Heart left ventricle (tissue), 16 donors: ENCODE measurements around the gene NCOA6. TPM values are rescaled to one million over a fixed set of nuclear protein-coding genes. Genes with fewer than 3 reads are reported as not detected.

Source experiments
- ATAC-seq, 4 donors: fragments of 200-7000 bp; cut with Tn5 transposase; one replicate each; pipeline ENCODE4 v1.9.1; 2020 to 2022; ENCODE audit warnings: moderate library complexity in 4 of 4, mild to moderate bottlenecking in 3 of 4, moderate number of reproducible peaks in 1 of 4
- DNase-seq, 5 donors: peaks; one replicate each; pipeline ENCODE4 v3.0.0-alpha.2; 2020
- H3K27ac ChIP-seq, 12 donors: fragments of 200-600 bp; sonication (generic) in 4 of 12; one replicate each; pipeline versions ENCODE4 v1.5.0 to v1.8.0; 2016 to 2022; ENCODE audit warnings: mild to moderate bottlenecking in 2 of 12
- H3K27me3 ChIP-seq, 9 donors: fragments of 200-600 bp; sonication (generic) in 2 of 9; one replicate each; pipeline versions ENCODE4 v1.5.1 to v1.8.0; 2016 to 2022; ENCODE audit warnings: mild to moderate bottlenecking in 3 of 9
- H3K36me3 ChIP-seq, 9 donors: fragments of 200-600 bp; sonication (generic) in 2 of 9; one replicate each; pipeline versions ENCODE4 v1.5.0 to v1.8.0; 2018 to 2022; ENCODE audit warnings: mild to moderate bottlenecking in 2 of 9
- H3K4me1 ChIP-seq, 12 donors: fragments of 200-600 bp; sonication (generic) in 4 of 12; one replicate each; pipeline versions ENCODE4 v1.5.0 to v1.8.0; 2016 to 2022; ENCODE audit warnings: mild to moderate bottlenecking in 3 of 12
- H3K4me3 ChIP-seq, 12 donors: fragments of 200-600 bp; sonication (generic) in 4 of 12; one replicate each; pipeline versions ENCODE4 v1.5.0 to v1.8.0; 2017 to 2022; ENCODE audit warnings: mild to moderate bottlenecking in 9 of 12, moderate library complexity in 4 of 12
- H3K9me3 ChIP-seq, 12 donors: fragments of 200-600 bp; sonication (generic) in 4 of 12; one replicate each; pipeline versions ENCODE4 v1.5.0 to v1.8.0; 2016 to 2022; ENCODE audit warnings: mild to moderate bottlenecking in 1 of 12
- CTCF ChIP-seq, 12 donors: fragments of 200-600 bp; sonication (generic) in 4 of 12; IDR thresholded peaks; one replicate each; pipeline versions ENCODE4 v1.5.0 to v1.8.0; 2018 to 2022; ENCODE audit warnings: antibody characterized with exemption in 12 of 12, mild to moderate bottlenecking in 5 of 12
- POLR2A ChIP-seq, 2 donors: fragments of 450-650 bp; IDR thresholded peaks; one replicate each; pipeline ENCODE4 v1.6.1; 2017; ENCODE audit warnings: antibody characterized with exemption in 2 of 2, mild to moderate bottlenecking in 2 of 2, moderate library complexity in 2 of 2
- WGBS, 4 donors: extraction: QIAGEN DNeasy Blood & Tissue Kit in 2 of 4; methylation state at CpG; one replicate each; pipeline versions ENCODE4 v1.1.5 to v1.1.7; 2013 to 2018; 5-methylcytosine and 5-hydroxymethylcytosine counted together
- intact Hi-C, 10 donors: fragments of 100-400 bp; cut with DNase I; formaldehyde crosslinking; loops; one replicate each; pipeline versions ENCODE4 v1.11.1 to v1.14.2; 2022
- polyA plus RNA-seq, 2 donors: library from polyadenylated mRNA; stranded (reverse); fragments of 200-250 nt; gene quantifications; one replicate each; pipeline ENCODE4 v1.2.3, GENCODE V29; 2013
- total RNA-seq, 9 donors: library from RNA; depleted of rRNA in 2 of 9; stranded (reverse); fragments of >200 nt in 2 of 9; fragmentation: NEBNext Ultra II Directional in 3 of 9; extraction: Animal tissue kit (Norgen Biotek cat#: 25700) in 3 of 9; gene quantifications; one replicate each; pipeline versions ENCODE4 v1.1.0 to v1.2.4, GENCODE V29; 2016 to 2023
- donor health status: ischemic (EF 13 %, LVEDD 7.1; RV severe dilation, severe dysfunction).
- donor health status: healthy with polysubstance abuse.
- donor health status: DM: no; HTN: yes; CAD: no.
- donor health status: DM: no; HTN: no; CAD: no.
- donor health status: ischemic (EF 25% LVEDD 6.9; RV normal size, moderate dysfunction).
- donor health status: ischemic (EF 25% LVEDD 5.7; RV mildly dilated, moderate dysfunction).
- donor health status: healthy.
- donor health status: DM: yes; HTN: yes; CAD: no.
- donor health status: ischemic (EF 35%, LVEDD 5.7; RV mildly dilated, moderate dysfunction).
- donor health status: nonischemic (EF 11% LVEDD 7.7; RV severe dilation, severe dysfunction).
- donor health status: DM: yes; HTN: yes; CAD: no.
- donor health status: PGD.
- donor health status: ischemic (EF 29% LVEDD 5.4; RV normal size, mild dysfunction).
- donor health status: nonischemic (EF 23%, LVEDD 6.1; RV moderate dilation, normal function).

NCOA6 gene
- total and polyA plus RNA-seq, 11 donors: 13.0 to 34.0 (median 19.9) TPM

DNA sequence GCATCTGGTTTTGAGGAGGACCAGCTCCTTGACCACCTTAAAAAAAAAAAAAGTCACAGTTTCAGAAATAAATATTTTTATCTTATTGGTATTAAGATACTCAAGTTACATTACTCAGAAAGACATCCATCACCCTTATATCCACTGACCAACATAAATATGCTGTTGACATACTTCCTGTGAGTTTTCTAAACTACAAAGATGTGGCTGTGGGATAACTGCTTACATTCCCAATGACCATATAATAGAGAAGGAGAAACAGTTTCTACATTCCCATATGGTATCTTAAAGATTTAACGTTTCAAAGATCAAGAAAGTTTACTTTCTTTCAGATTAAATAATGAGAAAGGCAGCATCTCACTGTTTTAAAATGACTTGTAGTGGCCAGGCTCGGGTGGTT is 75.0 kb downstream of the NCOA6 start:
- H3K9me3 ChIP-seq: no peaks in the 10 kb centered on the region
- peaks cover 0 to 95% (median 92%) of the 10 kb centered on the region in 9 donors for H3K36me3 ChIP-seq
- 47 to 95% (median 60%) methylated on average over 2 of the region's 2 CpGs for WGBS, 4 donors
- no peak overlapping the region for H3K4me3 ChIP-seq
- no peak for DNase-seq
- no peaks in the 10 kb centered on the region for H3K27me3 ChIP-seq
- peaks cover 0 to 12% (median 1%) of the 10 kb centered on the region in 12 donors for H3K4me1 ChIP-seq
- ATAC-seq: no peak
- no peak overlapping the region for H3K27ac ChIP-seq
- intact Hi-C loops: loop anchor here in 2 of 10 donors (5.0 to 10.0 kb wide), 2 partner anchors 166 to 173 kb away; no protein-coding TSS in a partner anchor
- no peak for TF ChIP-seq POLR2A (IDR thresholded peaks at IDR 0.05)
- no peak for TF ChIP-seq CTCF (IDR thresholded peaks at IDR 0.05)

DNA sequence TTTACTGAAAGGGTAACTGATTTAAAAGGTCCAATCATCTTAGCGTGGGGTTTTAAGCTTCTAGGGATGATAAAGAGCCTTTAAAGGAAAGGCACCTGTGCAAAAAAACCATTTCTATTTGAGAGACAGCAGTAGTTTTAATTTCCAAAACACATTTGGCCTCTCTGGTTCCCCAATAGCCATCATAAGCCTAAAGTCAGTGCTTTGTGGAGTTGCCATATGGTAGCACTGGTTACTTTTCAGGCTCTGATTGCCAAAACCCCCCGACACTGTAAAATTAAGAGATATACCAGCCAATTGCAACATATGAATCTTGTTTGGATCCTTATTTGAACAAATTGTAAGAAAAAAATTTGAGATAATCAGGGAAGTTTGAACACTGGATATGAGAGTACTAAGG is 76.7 kb downstream of the NCOA6 start:
- intact Hi-C loops: loop anchor here in 2 of 10 donors (5.0 kb wide), 1 partner anchor 171 kb away; no protein-coding TSS in a partner anchor
- H3K36me3 ChIP-seq: peaks cover 0 to 95% (median 90%) of the 10 kb centered on the region in 9 donors
- no peaks in the 10 kb centered on the region for H3K27me3 ChIP-seq
- no peak overlapping the region for H3K4me3 ChIP-seq
- no peaks in the 10 kb centered on the region for H3K9me3 ChIP-seq
- no peak overlapping the region for H3K27ac ChIP-seq
- ATAC-seq (no peak), DNase-seq (no peak)
- H3K4me1 ChIP-seq: peaks cover 0 to 27% (median 9%) of the 10 kb centered on the region in 12 donors
- 93 to 95% (median 95%) methylated on average over 2 of the region's 2 CpGs for WGBS, 4 donors
- TF ChIP-seq CTCF (IDR thresholded peaks at IDR 0.05): no peak
- TF ChIP-seq POLR2A (IDR thresholded peaks at IDR 0.05): no peak

DNA sequence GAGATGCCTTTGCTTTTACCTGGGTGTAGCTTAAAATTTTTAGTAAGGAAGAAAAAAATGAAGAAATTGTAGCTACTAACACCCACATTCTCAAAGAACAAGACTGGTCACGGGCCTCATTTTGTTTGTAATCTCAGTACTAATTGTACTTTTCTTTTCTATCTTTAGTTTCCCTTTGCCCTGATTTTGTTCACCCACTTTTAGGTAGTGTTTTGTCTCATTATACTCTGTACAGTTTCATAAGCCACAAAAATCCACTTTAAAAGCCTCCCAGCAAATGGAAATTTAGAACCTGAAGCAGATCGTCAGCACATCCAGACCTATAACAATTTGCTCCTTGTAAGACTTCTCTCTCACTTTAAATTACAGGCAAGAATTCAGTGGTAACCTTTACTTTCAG is 78.0 kb downstream of the NCOA6 start:
- intact Hi-C loops: loop anchor here in 2 of 10 donors (5.0 kb wide), 1 partner anchor 170 kb away; no protein-coding TSS in a partner anchor
- Histone ChIP-seq H3K27me3 (no peaks in the 10 kb centered on the region), H3K4me1 (peaks cover 0 to 27% (median 9%) of the 10 kb centered on the region in 12 donors), H3K9me3 (no peaks in the 10 kb centered on the region), H3K27ac (peak overlapping the region in 1 of 12 donors; percentile 33), H3K4me3 (no peak overlapping the region), H3K36me3 (peaks cover 0 to 96% (median 90%) of the 10 kb centered on the region in 9 donors)
- no peak for DNase-seq
- TF ChIP-seq CTCF (IDR thresholded peaks at IDR 0.05) (no peak), POLR2A (IDR thresholded peaks at IDR 0.05) (no peak)
- ATAC-seq: no peak
- 63 to 71% (median 68%) methylated on average over 2 of the region's 2 CpGs for WGBS, 4 donors

DNA sequence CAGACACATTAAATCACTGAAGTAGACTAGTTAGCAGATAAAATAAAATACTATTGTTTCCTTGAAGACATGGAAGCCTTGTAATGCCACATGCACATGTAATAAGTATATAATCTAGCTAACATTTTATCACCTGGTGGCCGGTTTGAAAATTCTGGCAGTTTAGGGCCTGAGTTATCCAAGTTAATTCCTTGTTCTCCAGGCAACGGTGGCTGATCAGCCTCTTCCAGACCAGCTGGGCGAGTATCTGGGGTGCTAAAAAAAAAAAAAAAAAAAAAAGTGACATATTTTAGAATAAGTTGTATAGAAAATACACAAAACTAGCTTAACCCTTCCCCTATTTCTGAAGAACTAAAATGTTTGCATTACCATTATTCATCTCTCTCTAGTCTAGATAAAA is 78.8 kb downstream of the NCOA6 start:
- H3K27me3 ChIP-seq: no peaks in the 10 kb centered on the region
- ATAC-seq: no peak
- DNase-seq: no peak
- H3K9me3 ChIP-seq: no peaks in the 10 kb centered on the region
- no peak for TF ChIP-seq CTCF (IDR thresholded peaks at IDR 0.05)
- TF ChIP-seq POLR2A (IDR thresholded peaks at IDR 0.05): no peak
- H3K4me1 ChIP-seq: peaks cover 0 to 27% (median 9%) of the 10 kb centered on the region in 12 donors
- peaks cover 0 to 96% (median 92%) of the 10 kb centered on the region in 9 donors for H3K36me3 ChIP-seq
- intact Hi-C loops: loop anchor here in 2 of 10 donors (5.0 kb wide), 1 partner anchor 169 kb away; no protein-coding TSS in a partner anchor
- no peak overlapping the region for H3K27ac ChIP-seq
- no peak overlapping the region for H3K4me3 ChIP-seq
- WGBS, 4 donors: 61 to 83% (median 70%) methylated on average over 3 of the region's 3 CpGs
